PFSK-1 (cell line): Measurements from ENCODE around the gene C19orf85.

ENCODE experiments used
- FOXP2 ChIP-seq: optimal IDR thresholded peaks from 2 replicates; pipeline ENCODE3; 2011; ENCODE audit warnings: borderline replicate concordance, control low read depth, inconsistent platforms; ENCODE audit not compliant: insufficient read depth; ENCODE audit errors: extremely low read length, extremely low read depth
- POLR2AphosphoS5 ChIP-seq: IDR thresholded peaks from 2 replicates; pipeline ENCODE4 v1.6.1; 2012; ENCODE audit warnings: low read depth, mild to moderate bottlenecking, control low read depth, low read length, moderate library complexity
- REST ChIP-seq, 2 experiments: IDR thresholded peaks; 2 replicates each; pipeline versions ENCODE4 v1.6.1 to v1.8.0; 2011 to 2012; ENCODE audit warnings: low read depth in 2 of 2, low read length in 2 of 2, control low read depth in 1 of 2, inconsistent platforms in 1 of 2, mild to moderate bottlenecking in 1 of 2, moderate library complexity in 1 of 2; ENCODE audit not compliant: insufficient read depth in 1 of 2
- SIN3A ChIP-seq: IDR thresholded peaks from 2 replicates; pipeline ENCODE4 v1.6.1; 2012; ENCODE audit warnings: mild to moderate bottlenecking, low read length, moderate library complexity, borderline replicate concordance; ENCODE audit not compliant: insufficient read depth
- TAF1 ChIP-seq: IDR thresholded peaks from 2 replicates; pipeline ENCODE4 v1.6.1; 2012; ENCODE audit warnings: low read length, control low read depth, borderline replicate concordance; ENCODE audit not compliant: insufficient read depth

DNA sequence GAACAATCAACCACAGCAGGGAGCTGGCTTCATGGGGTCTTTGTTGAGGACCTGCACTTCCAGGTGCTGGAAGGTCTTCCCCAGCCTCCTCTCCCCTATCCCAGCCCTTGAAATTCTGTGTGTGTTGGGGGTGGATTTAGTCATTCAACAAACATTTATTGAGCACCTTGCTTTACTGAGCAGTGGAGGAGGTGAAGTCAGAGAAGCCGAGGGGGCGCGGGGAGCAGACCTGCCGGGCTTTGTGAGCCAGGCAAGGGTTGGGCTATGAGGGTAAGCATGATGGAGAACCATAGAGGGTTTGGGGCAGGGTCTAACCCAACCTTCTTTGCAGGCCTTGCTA is 3.5 kb upstream of the C19orf85 start:
- no peak for TF ChIP-seq SIN3A
- no peak for TF ChIP-seq TAF1
- TF ChIP-seq POLR2AphosphoS5 = no peak
- TF ChIP-seq REST (IDR thresholded peaks at IDR 0.05; ENCODE audit: insufficient read depth in 1 of 2, low read depth in 2 of 2, low read length in 2 of 2) = no peak
- no peak for TF ChIP-seq FOXP2
